Measurements from ENCODE around the gene DNAH10.
"Not testable (repeated sequence)": the region's sequence is repeated elsewhere in the genome, so short reads cannot be mapped to it uniquely, and the experiment has no call there.

Gene DNAH10

GRCh38 chr12:123910057-123910456 lies 148.0 kb downstream of the DNAH10 start:
- no peak for TF ChIP-seq CTCF (IDR thresholded peaks at IDR 0.05; ENCODE audit: low read depth, low read length)
- no peak for DNase-seq (ENCODE audit: extremely low read depth, low read depth)

GRCh38 chr12:123910761-123911193 lies 148.7 kb downstream of the DNAH10 start:
- no peak for DNase-seq (ENCODE audit: extremely low read depth, low read depth)
- TF ChIP-seq CTCF (IDR thresholded peaks at IDR 0.05; ENCODE audit: low read depth, low read length): no peak

GRCh38 chr12:123911672-123912409 lies 149.7 kb downstream of the DNAH10 start:
- not testable (repeated sequence) for DNase-seq (ENCODE audit: extremely low read depth, low read depth)

- no peak for TF ChIP-seq CTCF (IDR thresholded peaks at IDR 0.05; ENCODE audit: low read depth, low read length)
- DNase-seq (ENCODE audit: extremely low read depth, low read depth): no peak
Observed at GRCh38 chr12:123912415-123913380, 150.6 kb downstream of the DNAH10 start.

GRCh38 chr12:123914726-123915333 lies 152.7 kb downstream of the DNAH10 start:
- no peak for DNase-seq (ENCODE audit: extremely low read depth, low read depth)
- TF ChIP-seq CTCF (IDR thresholded peaks at IDR 0.05; ENCODE audit: low read depth, low read length): no peak

- no peak for TF ChIP-seq CTCF (IDR thresholded peaks at IDR 0.05; ENCODE audit: low read depth, low read length)
Observed at GRCh38 chr12:123916729-123917128, 154.6 kb downstream of the DNAH10 start.

GRCh38 chr12:123917337-123917850 lies 155.3 kb downstream of the DNAH10 start:
- TF ChIP-seq CTCF (IDR thresholded peaks at IDR 0.05; ENCODE audit: low read depth, low read length): no peak
- DNase-seq (ENCODE audit: extremely low read depth, low read depth): no peak

More at GRCh38 chr12:123916729-123917128, 154.6 kb downstream of the DNAH10 start:
- DNase-seq (ENCODE audit: extremely low read depth, low read depth): no peak

Measured in AG09319 (cell line).